COLO668 (cell line): ENCODE results near the gene SLC23A2.

ENCODE experiments used
- DNase-seq: peaks from one replicate; lab custom pipeline; 2025; ENCODE audit not compliant: unreplicated experiment; lab: John Stamatoyannopoulos, UW

Gene SLC23A2

DNA sequence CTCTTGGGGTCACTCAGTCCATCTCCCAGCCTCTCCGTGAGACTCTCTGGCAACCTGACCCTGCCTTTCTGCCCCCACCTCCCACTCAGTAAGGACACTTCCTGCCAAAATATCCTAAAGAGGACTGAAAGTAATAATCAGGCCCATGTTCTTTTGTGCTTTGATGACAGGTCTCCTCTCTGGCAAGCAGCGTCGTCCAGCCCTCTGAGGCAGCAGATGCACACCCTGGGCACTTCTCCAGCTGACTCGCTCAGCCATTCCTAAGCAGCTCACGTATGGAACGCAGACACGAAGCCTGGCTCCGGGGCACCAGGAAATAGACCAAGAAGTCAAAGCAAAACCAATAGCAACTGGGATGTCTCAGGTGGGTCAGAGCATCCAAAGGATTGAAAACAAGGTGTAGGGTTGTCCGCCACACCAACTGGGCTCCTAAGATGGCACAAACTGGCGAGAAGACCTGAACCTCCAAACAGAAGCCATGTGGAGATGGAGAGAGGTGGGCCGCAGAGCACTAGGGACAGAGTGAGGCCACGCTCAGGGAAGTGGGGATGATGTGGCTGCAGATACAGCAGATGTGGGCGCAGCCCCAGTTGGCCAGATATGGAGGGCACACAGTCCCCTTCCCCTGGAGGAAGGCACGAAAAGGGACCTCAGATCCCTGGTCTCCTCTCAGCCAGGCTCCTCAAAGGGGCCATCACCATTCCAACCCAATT, 180.3 kb downstream of the SLC23A2 start:
- no peak for DNase-seq

DNA sequence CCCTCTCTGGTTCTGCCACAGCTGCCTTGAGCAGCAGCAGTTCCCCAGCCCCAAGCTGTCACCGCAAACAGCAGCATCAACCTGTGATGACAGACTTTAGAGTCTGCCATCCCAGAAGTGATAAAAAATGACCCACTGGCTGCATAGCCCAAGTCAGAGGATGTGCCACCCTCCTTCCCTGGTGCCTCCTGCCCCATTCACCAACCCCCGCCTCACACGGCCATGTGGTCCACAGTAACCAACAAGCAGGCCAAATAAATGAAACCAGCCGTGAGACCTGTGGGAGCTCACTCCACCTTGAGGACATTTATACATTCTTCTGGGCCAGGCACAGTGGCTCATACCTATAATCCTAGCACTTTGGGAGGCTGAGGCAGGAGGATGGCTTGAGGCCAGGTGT, 181.4 kb downstream of the SLC23A2 start:
- DNase-seq, result no peak

DNA sequence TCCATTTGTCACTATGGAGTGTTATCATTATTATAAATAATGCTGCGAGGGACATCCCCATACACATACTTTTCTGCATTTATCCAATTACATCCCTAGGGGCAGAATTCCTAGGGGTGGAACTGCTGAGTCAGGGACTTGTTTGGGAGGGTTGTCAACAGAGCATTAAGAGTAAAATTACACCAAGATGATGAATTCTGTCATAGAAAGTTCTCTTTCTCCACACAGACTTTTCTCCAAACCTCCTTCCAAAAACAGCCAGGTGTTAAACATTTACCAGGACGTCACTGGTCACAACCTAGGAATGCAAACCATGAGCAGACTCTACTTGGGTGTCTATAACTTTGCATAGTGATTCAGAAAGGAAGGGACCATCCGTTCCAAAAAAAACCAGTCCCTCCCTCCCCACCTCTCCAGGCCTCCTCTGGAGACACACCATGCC, 184.1 kb downstream of the SLC23A2 start:
- no peak for DNase-seq

DNA sequence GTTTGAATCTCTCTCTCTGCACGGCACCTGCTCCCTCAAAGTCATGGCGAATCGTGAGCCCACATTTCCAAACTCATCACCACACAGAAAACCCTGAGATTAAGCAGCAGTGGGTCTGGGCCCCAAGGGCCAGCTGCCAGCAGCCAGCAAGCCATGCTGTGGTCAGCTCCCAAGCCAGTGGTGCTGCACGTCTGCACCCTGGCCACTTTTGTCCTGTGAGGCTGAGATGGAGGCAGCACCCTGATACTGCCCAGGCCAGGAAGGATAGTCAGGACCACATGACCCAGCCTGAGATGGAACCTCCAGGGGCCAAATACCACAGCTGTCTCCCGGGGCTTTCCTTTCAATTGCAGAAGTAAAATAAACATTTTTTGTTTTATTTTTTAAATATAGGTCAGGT, 185.7 kb downstream of the SLC23A2 start:
- DNase-seq, result no peak

DNA sequence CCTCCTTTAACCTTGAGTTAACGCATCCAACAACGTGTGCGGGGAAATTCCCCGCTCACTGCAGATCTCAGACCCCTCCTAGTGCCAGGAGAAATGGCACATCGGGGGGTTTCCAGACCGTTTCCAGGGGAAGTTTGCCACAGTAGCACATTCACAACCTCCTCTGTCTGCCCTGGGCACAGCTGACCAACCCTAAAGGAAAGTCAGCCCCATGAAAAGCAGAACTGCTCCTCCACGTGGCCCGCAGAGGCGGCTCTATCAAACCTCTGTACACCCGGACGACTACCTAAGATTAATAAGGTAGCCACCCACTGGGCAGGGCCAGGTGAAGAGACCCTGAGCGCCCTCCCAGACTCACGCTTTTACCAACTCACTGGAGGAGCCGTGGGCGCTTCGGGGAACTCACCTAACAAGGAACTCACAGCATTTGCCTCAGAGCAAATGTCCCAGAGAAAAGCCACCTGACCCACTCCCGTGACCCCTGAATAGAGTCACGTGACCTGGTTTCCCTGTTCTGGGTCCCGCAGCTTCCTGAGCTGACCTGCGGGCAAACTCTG, 186.5 kb downstream of the SLC23A2 start:
- no peak for DNase-seq

DNA sequence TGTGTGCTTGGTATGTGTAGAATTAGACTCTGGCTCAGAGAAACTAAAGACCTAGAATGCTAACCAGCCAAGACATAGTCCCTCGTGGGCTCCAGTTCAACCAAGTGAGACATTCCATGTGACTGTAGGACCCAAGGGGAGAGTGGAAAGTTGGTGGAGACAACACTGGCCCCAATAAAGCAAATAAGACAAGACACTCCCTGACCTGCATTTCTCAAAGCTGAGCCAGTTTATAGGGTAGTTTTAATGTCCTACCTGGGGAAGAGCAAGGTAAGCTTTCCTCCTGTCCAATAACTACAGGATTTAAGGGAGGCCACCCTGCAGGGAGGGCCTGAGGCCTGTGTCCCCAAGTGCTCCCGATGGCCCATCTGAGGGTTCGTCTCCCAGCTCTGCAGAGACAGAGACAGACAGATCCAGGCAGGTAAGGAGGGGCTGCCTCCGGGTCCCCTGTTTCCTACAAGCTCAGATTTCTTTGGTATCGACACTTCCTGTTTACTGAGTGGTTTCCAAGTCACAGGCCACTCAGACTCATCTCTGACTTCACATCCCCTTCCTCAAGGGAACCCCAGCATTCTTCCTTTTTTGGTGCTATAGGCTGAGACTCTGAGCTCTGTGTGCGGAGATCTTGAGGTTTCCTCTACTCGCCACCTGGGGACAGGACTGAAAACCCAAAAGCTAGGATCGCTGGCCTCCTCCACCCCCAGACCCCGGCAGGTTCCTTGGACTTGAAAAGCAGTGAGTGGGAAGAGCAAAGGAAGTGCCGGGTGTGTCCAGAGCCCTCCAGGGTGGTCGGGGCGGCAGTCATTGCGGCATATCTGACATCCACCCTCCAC, 187.2 kb downstream of the SLC23A2 start:
- no peak for DNase-seq

DNA sequence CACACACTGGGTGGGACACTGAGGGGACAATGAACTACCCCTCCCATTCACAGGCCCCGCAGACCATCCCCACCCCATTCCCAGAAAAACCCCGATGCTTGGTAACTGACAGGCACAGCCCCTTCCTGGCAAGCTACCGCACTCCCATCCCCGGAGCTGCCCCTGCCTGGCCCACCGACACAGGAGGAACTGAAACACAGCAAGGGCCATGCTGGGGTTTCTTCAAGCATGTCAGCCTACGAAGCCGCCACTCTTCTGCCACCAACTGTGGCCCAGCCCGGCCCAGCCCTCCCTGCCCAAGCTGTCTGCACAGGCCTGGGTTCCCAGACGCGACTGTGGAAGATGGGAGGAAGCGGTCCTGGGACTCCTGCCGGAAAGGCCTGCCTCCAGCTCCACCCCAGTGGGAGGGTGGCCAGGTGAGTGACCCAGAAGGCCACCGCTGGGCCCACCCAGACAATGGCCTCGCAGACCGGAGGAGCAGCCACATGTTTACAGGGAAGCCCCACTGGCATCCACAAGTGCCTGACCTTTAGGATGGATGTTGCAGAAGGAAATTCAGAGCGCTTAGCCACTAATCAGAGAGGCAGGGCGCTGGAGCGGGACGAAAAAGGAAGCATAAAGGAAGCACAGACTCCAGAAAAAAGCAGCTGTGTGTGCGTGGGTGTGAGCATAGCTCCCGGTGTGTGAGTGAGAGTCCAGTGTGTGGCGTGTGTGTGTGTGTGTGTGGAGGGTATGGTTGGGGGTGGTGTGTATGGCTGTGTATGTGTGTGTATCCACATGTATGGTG, 188.0 kb downstream of the SLC23A2 start:
- DNase-seq, result no peak

DNA sequence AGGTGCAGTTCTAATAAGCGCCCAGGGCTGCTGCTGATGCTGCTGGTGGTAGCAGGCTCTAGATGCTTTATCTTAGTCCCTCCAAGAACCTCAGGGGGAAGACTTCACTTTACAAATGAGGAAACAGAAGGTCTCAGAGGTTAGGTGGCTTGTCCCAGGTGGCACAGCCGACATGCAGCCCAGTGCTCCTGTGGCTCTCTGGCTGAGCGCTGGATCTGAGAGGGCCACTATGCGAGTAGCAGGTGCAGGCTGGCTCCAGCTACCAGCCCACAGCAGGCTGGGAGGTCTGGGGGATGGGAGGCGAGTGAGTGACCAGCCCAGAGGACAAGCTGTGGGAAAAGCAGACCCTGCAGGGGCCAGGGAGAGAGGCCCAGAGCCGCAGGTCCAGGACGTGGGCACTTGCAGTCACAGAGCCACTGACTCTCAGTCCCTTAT, 188.7 kb downstream of the SLC23A2 start:
- no peak for DNase-seq

DNA sequence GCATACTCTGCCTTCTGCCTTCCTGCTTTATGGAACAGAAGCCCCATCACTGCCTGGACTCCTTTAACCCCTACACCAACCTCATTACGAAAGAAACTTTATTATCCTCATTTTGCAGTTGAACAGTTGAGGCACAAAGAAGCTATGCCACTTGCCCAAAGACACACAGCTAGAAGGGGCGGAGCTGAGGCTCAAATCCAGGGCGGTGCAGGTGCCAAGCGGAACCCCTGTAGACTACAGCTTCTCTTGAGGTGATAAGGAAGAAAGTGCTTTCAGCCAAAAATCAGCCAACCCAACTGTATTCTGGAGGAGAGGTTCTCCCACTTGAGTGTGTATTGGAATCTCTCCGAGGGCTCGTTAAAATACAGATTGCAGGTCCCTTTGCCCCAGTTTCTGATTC, 189.1 kb downstream of the SLC23A2 start:
- DNase-seq, result no peak

DNA sequence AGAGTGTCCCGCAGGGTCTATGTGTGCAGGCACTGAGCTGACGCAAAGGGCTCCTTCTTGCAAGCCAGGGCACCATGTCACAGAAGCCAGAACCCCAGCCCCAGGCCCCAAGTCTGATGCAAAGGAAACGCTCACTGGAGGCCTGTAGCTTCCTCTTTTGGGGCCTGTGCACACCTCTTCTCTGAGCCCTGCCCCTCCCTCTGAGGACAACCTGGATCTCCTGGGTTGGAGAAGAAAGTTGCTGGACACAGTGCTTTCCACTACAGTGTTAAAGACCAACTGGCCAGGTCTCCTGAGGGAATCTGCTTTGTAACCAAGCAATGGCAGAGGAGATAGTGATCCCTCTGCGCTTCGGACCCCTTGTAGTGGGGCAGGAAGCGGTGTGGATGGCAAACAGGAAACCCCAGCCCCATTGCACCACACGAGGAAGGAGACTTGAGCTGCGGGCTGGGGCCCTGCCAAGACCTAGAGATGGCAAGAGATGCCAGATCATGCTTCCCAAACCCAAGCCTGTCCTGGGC, 189.6 kb downstream of the SLC23A2 start:
- DNase-seq, result no peak

DNA sequence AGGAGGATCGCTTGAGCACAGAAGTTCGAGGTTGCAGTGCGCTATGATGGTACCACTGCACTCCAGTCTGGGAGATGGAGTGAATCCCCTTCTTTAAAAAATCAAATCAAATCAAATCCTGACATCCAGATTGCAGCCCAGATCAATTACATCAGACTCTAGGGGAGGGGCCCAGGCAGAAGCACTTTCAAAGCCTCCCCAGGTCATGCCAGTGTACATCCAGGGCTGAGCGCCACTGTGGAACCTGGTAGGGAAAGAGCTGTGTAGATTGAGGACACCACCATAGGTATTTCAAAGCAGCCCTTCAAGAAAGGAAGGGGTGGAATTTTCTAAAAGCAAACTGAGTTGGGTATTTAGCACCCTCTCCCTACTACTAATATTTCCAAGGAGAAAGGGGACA, 190.1 kb downstream of the SLC23A2 start:
- DNase-seq, result no peak

DNA sequence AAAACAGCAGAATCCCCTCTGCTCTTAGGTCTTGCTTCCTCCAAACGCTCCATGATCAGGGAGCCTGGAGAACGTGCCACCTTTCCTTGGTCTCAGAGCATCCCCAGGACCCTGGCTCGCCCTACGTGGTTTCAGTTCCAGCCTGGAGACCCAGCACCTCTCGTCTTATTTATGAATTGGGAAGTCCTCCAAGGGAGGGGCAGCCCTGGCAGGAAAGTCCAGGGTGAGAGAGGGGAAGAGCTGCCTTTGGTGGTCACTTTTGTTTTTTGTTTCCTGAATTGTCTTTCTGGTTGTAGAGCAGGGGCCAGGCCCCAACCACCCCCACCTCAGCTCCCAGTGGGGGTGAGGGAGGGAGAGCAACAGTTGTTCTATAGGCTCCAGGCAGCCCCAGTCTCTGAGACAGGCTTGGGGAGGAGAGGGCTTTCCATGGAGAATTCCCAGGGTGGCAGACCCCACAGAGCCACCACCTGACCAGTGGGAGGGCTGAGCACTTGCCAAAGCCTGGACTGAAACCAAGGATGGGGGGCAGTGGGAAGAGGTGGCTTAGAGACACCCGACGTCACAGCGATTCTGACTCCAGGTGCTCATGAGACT, 190.8 kb downstream of the SLC23A2 start:
- no peak for DNase-seq

DNA sequence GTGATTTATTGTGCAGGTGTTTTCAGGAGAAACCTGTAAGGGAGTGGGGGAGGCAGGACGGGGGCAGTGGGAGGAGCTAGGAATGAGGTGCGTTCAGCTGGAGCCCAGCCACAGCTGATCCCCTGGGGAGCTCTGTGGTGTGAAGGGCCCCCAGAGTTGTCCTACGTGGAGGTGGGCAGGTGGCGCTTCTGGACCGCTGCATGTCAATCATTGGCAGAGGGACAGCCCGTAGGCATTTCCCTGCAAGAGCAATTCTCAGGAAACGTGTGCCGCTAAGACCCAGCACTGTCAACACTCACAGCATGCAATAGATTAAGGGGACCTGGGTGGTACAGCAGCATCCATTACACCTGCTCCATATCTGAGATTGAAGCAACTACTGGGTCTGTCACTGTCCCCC, 191.6 kb downstream of the SLC23A2 start:
- no peak for DNase-seq

DNA sequence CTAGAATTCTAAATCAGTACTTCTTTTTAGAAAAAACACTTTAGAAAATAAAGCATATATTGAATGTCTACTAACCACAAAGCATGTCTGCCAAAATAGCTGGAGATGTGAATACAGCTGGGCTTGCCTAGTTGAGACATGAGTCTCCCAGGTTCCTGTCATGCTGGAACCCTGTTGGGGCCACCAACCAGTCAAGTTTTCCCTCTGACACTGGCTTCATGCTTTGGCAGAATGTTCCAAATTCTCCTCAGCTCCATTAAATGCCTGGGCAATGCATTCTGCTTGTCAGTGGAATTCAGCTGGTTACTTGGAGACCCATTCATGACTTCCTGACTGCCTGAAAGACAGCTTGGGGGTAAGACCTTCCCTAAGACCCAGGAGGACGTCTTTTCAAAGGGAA, 192.4 kb downstream of the SLC23A2 start:
- DNase-seq, result no peak

DNA sequence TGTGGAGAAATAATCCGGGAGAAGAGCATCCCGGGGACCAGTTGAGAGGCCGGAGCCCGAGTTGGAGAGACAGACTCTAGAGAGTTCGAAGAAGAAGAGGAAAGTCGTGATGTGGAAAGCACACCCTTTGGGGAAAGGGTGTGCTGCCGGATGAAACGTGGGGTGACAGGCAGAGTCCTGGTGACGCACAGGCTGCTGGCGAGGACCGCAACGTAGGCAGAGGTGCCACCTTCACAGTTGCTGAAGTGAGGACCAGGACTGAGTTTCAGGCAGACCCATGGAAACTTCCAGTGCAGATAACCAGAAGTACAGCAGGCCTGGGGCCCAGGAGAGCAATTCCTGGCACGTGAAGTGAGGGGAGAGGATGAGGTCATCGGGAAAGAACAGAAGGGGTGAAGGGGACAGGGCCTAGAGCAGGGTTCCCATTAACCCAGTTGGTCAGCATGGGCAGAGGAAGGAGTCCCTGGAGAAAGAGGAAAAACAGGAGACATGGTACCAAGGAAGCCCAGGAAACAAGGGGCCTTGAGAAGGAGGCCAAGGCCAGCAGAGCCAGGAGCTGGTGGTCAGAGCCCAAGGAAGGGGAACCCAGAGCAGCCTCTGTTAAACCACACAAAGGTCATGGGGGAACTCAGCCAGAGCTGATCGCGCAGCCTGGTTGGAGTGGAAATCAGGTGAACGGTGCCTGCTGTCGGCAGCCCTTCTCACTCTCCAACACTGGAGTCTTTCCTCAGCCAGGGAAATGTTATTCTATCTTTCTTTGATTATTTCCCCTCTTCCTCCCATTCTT, 195.5 kb downstream of the SLC23A2 start:
- DNase-seq, result no peak

DNA sequence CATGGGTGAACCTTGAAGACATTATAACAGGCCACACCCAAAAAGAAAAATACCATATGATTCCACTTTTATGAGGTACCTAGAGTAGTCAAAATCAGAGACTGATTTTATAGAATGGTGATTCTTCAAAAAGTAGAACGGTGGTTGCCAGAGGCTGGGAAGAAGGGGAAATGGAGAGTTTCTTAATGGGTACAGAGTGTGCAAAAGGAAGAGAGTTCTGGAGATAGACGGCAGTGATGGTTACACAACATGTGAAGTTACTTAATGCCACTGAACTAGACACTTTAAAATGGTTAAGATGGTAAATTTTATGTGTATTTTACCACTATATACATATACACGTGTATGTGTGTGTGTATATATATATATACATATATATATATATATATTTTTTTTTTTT, 198.8 kb downstream of the SLC23A2 start:
- DNase-seq, result no peak
